Psoas muscle (tissue), 8 donors: ENCODE data around the gene ACADS. TPM values are rescaled to one million over a fixed set of nuclear protein-coding genes. Genes with fewer than 3 reads are reported as not detected.

ENCODE experiments used
- ATAC-seq, 4 donors: fragments of 200-7000 bp; cut with Tn5 transposase; one replicate each; pipeline ENCODE4 v1.9.1; 2020; ENCODE audit warnings: moderate library complexity in 3 of 4, mild to moderate bottlenecking in 2 of 4
- DNase-seq, 2 donors: peaks; one replicate each; pipeline ENCODE4 v3.0.0-alpha.2; 2020
- H3K27ac ChIP-seq: fragments of 200-600 bp; one replicate; pipeline ENCODE4 v1.8.0; 2022
- H3K27me3 ChIP-seq, 3 donors: fragments of 200-600 bp in 1 of 3; one replicate each; pipeline versions ENCODE4 v1.6.1 to v1.8.0; 2013 to 2022; ENCODE audit warnings: low read length in 2 of 3, mild to moderate bottlenecking in 2 of 3, moderate library complexity in 1 of 3; ENCODE audit not compliant: insufficient read depth in 3 of 3
- H3K36me3 ChIP-seq, 2 donors: fragments of 200-600 bp in 1 of 2; one replicate each; pipeline versions ENCODE4 v1.6.1 to v1.8.0; 2013 to 2022; ENCODE audit warnings: low read depth in 1 of 2, mild to moderate bottlenecking in 1 of 2, moderate library complexity in 1 of 2; ENCODE audit not compliant: insufficient read depth in 1 of 2
- H3K4me1 ChIP-seq: fragments of 200-600 bp; one replicate; pipeline ENCODE4 v1.8.0; 2022
- H3K4me3 ChIP-seq: fragments of 200-600 bp; one replicate; pipeline ENCODE4 v1.8.0; 2022; ENCODE audit warnings: mild to moderate bottlenecking
- H3K9me3 ChIP-seq: fragments of 200-600 bp; one replicate; pipeline ENCODE4 v1.8.0; 2022
- CTCF ChIP-seq: fragments of 200-600 bp; IDR thresholded peaks from one replicate; pipeline ENCODE4 v1.8.0; 2022; ENCODE audit warnings: antibody characterized with exemption
- WGBS, 3 donors: extraction: QIAGEN DNeasy Blood & Tissue Kit; methylation state at CpG; one replicate each; pipeline versions ENCODE4 v1.1.6 to v1.1.7; 2013; 5-methylcytosine and 5-hydroxymethylcytosine counted together
- intact Hi-C, 2 donors: fragments of 100-400 bp; cut with DNase I; formaldehyde crosslinking; loops; one replicate each; pipeline versions ENCODE4 v1.11.0 to v1.14.2; 2022
- polyA plus RNA-seq, 3 donors: library from polyadenylated mRNA; stranded (reverse); fragments of 200-250 nt; gene quantifications; one replicate each; pipeline ENCODE4 v1.2.3, GENCODE V29; 2013
- total RNA-seq, 4 donors: library from RNA; stranded (reverse); fragmentation: NEBNext Ultra II Directional in 2 of 4; extraction: Animal tissue kit (Norgen Biotek cat#: 25700) in 2 of 4; gene quantifications; one replicate each; pipeline versions ENCODE4 v1.2.1 to v1.2.4, GENCODE V29; 2021 to 2023
- donor health status: healthy with polysubstance abuse.
- donor health status: DM: no; HTN: no; CAD: no; lungs with moderate emphysema.
- donor health status: Bipolar disorder and iron deficiency.
- donor health status: healthy.
- donor health status: DM: yes; HTN: yes; CAD: no.
- donor health status: DM: no; HTN: no; CAD: no.
- donor health status: DM: no; HTN: no; CAD: no.
- donor health status: DM: yes; HTN: yes; CAD: no.

Gene ACADS
- total and polyA plus RNA-seq, 7 donors = 81.9 to 120 (median 106) TPM

GRCh38 chr12:120738252-120739030 lies 12.8 kb downstream of the ACADS start:
- no peak for ATAC-seq
- no peak overlapping the region for H3K27ac ChIP-seq
- DNase-seq = peak in 1 of 2 donors; percentile 65

GRCh38 chr12:120739031-120739762 lies 13.6 kb downstream of the ACADS start:
- H3K27me3 ChIP-seq = no peaks in the 10 kb centered on the region
- no peaks in the 10 kb centered on the region for H3K9me3 ChIP-seq
- H3K4me3 ChIP-seq = no peak overlapping the region
- H3K4me1 ChIP-seq = peaks cover 6% of the 10 kb centered on the region
- TF ChIP-seq CTCF = no peak
- no peak overlapping the region for H3K27ac ChIP-seq
- WGBS, 3 donors = 91 to 95% (median 94%) methylated on average over 31 to 38 of the region's 38 CpGs
- ATAC-seq = no peak
- intact Hi-C loops = no loop called here
- no peak for DNase-seq
- peaks cover 0 to 33% of the 10 kb centered on the region in 2 donors for H3K36me3 ChIP-seq

More at GRCh38 chr12:120738252-120739030, 12.8 kb downstream of the ACADS start:
- intact Hi-C loops = no loop called here
- no peaks in the 10 kb centered on the region for H3K27me3 ChIP-seq
- H3K36me3 ChIP-seq = peaks cover 0 to 39% of the 10 kb centered on the region in 2 donors
- no peaks in the 10 kb centered on the region for H3K9me3 ChIP-seq
- H3K4me3 ChIP-seq = no peak overlapping the region
- no peak for TF ChIP-seq CTCF
- H3K4me1 ChIP-seq = peaks cover 6% of the 10 kb centered on the region
- 81 to 88% (median 84%) methylated on average over 30 to 31 of the region's 31 CpGs for WGBS, 3 donors

GRCh38 chr12:120739821-120740613 lies 14.4 kb downstream of the ACADS start:
- Histone ChIP-seq H3K4me3 (no peak overlapping the region), H3K9me3 (no peaks in the 10 kb centered on the region), H3K27me3 (no peaks in the 10 kb centered on the region), H3K27ac (no peak overlapping the region), H3K4me1 (peaks cover 6% of the 10 kb centered on the region), H3K36me3 (peaks cover 0 to 30% of the 10 kb centered on the region in 2 donors)
- DNase-seq = no peak
- intact Hi-C loops = no loop called here
- 74 to 82% (median 74%) methylated on average over 12 to 16 of the region's 16 CpGs for WGBS, 3 donors
- ATAC-seq = no peak
- TF ChIP-seq CTCF = no peak

GRCh38 chr12:120740871-120741270 lies 15.2 kb downstream of the ACADS start:
- no peak for ATAC-seq
- Histone ChIP-seq H3K9me3 (no peaks in the 10 kb centered on the region), H3K4me3 (no peak overlapping the region), H3K36me3 (peaks cover 0 to 30% of the 10 kb centered on the region in 2 donors), H3K4me1 (peaks cover 6% of the 10 kb centered on the region), H3K27ac (no peak overlapping the region), H3K27me3 (no peaks in the 10 kb centered on the region)
- 88 to 90% (median 89%) methylated on average over 15 of the region's 15 CpGs for WGBS, 3 donors
- intact Hi-C loops = no loop called here
- no peak for DNase-seq
- TF ChIP-seq CTCF = no peak
